ENCODE measurements around the gene RAB11FIP3. TPM values are rescaled to one million over a fixed set of nuclear protein-coding genes. Genes with fewer than 3 reads are reported as not detected.
A peak's percentile ranks its signal among the peaks of the same experiment; 100 is the strongest.

RAB11FIP3 gene
- total and polyA plus RNA-seq, 2 of the 13 experiments (the other 11 are each of a cell fraction or from before 2014, with no cell fraction given) = 34.3 to 57.6 TPM

DNA sequence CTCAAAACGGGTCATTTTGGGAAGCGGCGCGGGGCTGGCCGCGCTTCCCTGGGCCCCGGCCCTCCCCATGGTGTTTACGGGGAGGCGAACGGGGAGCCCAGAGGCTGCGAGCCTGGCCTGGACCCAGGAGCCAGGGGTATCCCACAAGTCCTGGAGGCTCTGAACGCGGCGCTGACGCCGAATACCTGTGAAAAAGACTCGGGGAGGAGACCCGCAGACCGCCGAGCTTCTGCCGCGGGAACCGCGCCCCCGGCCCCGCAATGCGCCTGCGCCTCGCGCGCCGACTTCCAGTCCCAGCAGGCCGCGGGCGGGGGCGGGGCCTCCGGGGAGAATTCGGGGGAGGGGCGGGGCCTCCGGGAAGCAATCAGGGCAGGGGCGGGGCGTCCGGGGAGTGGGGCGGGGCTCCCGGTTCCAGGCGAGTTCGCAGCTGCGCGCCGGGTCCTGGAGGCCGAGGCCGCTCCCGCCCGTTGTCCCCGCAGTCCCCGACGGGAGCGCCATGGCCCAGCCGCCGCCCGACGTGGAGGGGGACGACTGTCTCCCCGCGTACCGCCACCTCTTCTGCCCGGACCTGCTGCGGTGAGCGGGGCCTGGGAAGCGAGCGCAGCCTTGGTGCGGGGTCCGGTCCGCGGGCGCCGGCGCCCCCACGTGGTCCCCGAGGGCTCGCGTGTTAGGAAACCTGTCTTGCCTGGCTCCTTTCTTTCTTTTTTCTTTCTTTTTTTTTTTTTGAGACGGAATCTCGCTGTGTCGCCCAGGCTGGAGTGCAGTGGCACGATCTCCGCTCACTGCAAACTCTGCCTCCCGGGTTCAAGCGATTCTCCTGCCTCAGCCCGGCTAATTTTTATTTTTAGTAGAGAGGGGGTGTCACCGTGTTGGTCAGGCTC lies 23.7 kb upstream of the RAB11FIP3 start, which contains the start of gene DECR2 (continued):
- TF ChIP-seq SALL1 (CRISPR knock-in tag; IDR thresholded peaks at IDR 0.05) (peak; percentile 69), SMARCC2 (IDR thresholded peaks at IDR 0.05) (no peak), CBX1 (IDR thresholded peaks at IDR 0.05; ENCODE audit: low read depth) (peak; percentile 54), ZNF556 (CRISPR knock-in tag; IDR thresholded peaks at IDR 0.05; ENCODE audit: borderline replicate concordance) (no peak), MIER3 (CRISPR knock-in tag; IDR thresholded peaks at IDR 0.05; ENCODE audit: borderline replicate concordance) (peak; percentile 38; the same call in 1 of the 2 replicates), ZNF296 (CRISPR knock-in tag; conservative IDR thresholded peaks at IDR 0.05) (no peak), FOSL2 (CRISPR knock-in tag; IDR thresholded peaks at IDR 0.05) (no peak), ZNF768 (CRISPR knock-in tag; IDR thresholded peaks at IDR 0.05) (peak; percentile 73), MYC (CRISPR knock-in tag; IDR thresholded peaks at IDR 0.05; ENCODE audit: borderline replicate concordance) (peak; percentile 87), MTF1 (CRISPR knock-in tag; IDR thresholded peaks at IDR 0.05) (no peak; the same call in 1 of the 2 replicates), ZNF792 (CRISPR knock-in tag; IDR thresholded peaks at IDR 0.05) (0 out of 2 replicates have a peak, but pooled peaks have one; percentile 41), SATB2 (CRISPR knock-in tag; IDR thresholded peaks at IDR 0.05) (no peak; the same call in 1 of the 2 replicates), MAFK (conservative IDR thresholded peaks at IDR 0.05 in 1 of 2, IDR thresholded peaks at IDR 0.05 in 1 of 2; ENCODE audit: low read length in 2 of 2) (no peak), NR2F2 (IDR thresholded peaks at IDR 0.05; ENCODE audit: borderline replicate concordance, low read depth) (no peak), ZNF781 (CRISPR knock-in tag; IDR thresholded peaks at IDR 0.05; ENCODE audit: borderline replicate concordance, not compliant biosample characterization) (peak; percentile 48), SRSF4 (IDR thresholded peaks at IDR 0.05; ENCODE audit: low read depth, low read length, poor library complexity, severe bottlenecking) (no peak), ZFY (CRISPR knock-in tag; IDR thresholded peaks at IDR 0.05) (peak; percentile 87), YY1 (IDR thresholded peaks at IDR 0.05; ENCODE audit: insufficient read depth, insufficient replicate concordance, low read depth, low read length) (peak; percentile 61), MEIS2 (CRISPR knock-in tag; IDR thresholded peaks at IDR 0.05) (peak; percentile 79)
- TF ChIP-seq, protein P1, sequence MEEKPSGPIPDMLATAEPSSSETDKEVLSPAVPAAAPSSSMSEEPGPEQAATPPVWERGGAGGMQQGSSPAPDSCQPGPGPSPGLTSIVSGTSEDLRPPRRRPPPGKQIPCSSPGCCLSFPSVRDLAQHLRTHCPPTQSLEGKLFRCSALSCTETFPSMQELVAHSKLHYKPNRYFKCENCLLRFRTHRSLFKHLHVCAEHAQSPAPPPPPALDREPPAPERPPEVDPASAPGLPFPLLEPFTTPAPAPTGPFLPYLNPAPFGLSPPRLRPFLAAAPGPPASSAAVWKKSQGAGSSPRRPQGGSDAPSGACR (CRISPR knock-in tag; IDR thresholded peaks at IDR 0.05) = peak; percentile 78
- TF ChIP-seq, protein P2, sequence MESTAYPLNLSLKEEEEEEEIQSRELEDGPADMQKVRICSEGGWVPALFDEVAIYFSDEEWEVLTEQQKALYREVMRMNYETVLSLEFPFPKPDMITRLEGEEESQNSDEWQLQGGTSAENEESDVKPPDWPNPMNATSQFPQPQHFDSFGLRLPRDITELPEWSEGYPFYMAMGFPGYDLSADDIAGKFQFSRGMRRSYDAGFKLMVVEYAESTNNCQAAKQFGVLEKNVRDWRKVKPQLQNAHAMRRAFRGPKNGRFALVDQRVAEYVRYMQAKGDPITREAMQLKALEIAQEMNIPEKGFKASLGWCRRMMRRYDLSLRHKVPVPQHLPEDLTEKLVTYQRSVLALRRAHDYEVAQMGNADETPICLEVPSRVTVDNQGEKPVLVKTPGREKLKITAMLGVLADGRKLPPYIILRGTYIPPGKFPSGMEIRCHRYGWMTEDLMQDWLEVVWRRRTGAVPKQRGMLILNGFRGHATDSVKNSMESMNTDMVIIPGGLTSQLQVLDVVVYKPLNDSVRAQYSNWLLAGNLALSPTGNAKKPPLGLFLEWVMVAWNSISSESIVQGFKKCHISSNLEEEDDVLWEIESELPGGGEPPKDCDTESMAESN (CRISPR knock-in tag; conservative IDR thresholded peaks at IDR 0.05) = peak; percentile 74
- TF ChIP-seq, protein P3, sequence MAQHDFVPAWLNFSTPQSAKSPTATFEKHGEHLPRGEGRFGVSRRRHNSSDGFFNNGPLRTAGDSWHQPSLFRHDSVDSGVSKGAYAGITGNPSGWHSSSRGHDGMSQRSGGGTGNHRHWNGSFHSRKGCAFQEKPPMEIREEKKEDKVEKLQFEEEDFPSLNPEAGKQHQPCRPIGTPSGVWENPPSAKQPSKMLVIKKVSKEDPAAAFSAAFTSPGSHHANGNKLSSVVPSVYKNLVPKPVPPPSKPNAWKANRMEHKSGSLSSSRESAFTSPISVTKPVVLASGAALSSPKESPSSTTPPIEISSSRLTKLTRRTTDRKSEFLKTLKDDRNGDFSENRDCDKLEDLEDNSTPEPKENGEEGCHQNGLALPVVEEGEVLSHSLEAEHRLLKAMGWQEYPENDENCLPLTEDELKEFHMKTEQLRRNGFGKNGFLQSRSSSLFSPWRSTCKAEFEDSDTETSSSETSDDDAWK (CRISPR knock-in tag; IDR thresholded peaks at IDR 0.05) = no peak
- TF ChIP-seq, protein P4, sequence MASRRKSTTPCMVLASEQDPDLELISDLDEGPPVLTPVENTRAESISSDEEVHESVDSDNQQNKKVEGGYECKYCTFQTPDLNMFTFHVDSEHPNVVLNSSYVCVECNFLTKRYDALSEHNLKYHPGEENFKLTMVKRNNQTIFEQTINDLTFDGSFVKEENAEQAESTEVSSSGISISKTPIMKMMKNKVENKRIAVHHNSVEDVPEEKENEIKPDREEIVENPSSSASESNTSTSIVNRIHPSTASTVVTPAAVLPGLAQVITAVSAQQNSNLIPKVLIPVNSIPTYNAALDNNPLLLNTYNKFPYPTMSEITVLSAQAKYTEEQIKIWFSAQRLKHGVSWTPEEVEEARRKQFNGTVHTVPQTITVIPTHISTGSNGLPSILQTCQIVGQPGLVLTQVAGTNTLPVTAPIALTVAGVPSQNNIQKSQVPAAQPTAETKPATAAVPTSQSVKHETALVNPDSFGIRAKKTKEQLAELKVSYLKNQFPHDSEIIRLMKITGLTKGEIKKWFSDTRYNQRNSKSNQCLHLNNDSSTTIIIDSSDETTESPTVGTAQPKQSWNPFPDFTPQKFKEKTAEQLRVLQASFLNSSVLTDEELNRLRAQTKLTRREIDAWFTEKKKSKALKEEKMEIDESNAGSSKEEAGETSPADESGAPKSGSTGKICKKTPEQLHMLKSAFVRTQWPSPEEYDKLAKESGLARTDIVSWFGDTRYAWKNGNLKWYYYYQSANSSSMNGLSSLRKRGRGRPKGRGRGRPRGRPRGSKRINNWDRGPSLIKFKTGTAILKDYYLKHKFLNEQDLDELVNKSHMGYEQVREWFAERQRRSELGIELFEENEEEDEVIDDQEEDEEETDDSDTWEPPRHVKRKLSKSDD (CRISPR knock-in tag; IDR thresholded peaks at IDR 0.05; ENCODE audit: low read depth) = no peak
